Tibial nerve (tissue), 3 donors: ENCODE measurements around the gene SMCO1.

Experiments used
- CTCF ChIP-seq, 5 experiments: fragments of 200-600 bp in 3 of 5; fragments of 450-650 bp in 2 of 5; sonication (generic) in 3 of 5; IDR thresholded peaks; one replicate each; pipeline ENCODE4 v1.5.1; 2016 to 2019; ENCODE audit warnings: antibody characterized with exemption in 5 of 5, mild to moderate bottlenecking in 3 of 5, moderate library complexity in 2 of 5
- POLR2A ChIP-seq, 2 donors: fragments of 450-650 bp; IDR thresholded peaks; one replicate each; pipeline ENCODE4 v1.6.1; 2017; ENCODE audit warnings: antibody characterized with exemption in 2 of 2, mild to moderate bottlenecking in 2 of 2, moderate library complexity in 2 of 2

GRCh38 chr3:196493292-196493691 is 21.9 kb downstream of the SMCO1 start:
- TF ChIP-seq POLR2A (IDR thresholded peaks at IDR 0.05) (no peak), CTCF (IDR thresholded peaks at IDR 0.05) (no peak)
